SK-N-SH (cell line): ENCODE data around the gene IGF2BP3. TPM values are rescaled to one million over a fixed set of nuclear protein-coding genes. Genes with fewer than 3 reads are reported as not detected.

Experiments used
- CTCF ChIA-PET: fragments of 300-600, 350-600 bp; formaldehyde crosslinking; extraction: SDS; loops from one replicate; lab custom pipeline; 2021; lab: Yijun Ruan, JAX
- POLR2A ChIA-PET: fragments of 350-600 bp; sonication (Branson Sonifier 250); formaldehyde crosslinking; extraction: SDS; loops from one replicate; lab custom pipeline; 2020; ENCODE audit warnings: antibody characterized with exemption, inconsistent platforms; lab: Yijun Ruan, JAX
- DNase-seq: peaks from one replicate; pipeline ENCODE4 v3.0.0; 2012
- H2AFZ ChIP-seq: fragments of 200-600 bp; sonication (generic); 2 replicates; pipeline ENCODE4 v1.8.1; 2016; ENCODE audit warnings: antibody characterized with exemption, mild to moderate bottlenecking, low read depth
- H3F3A ChIP-seq: fragments of 200-600 bp; sonication (generic); replicated peaks from 2 replicates; pipeline ENCODE3; 2016; ENCODE audit warnings: antibody characterized with exemption, mild to moderate bottlenecking; ENCODE audit not compliant: insufficient read depth
- H3K27ac ChIP-seq, 2 experiments: fragments of 200-500 bp in 1 of 2; fragments of 200-600 bp in 1 of 2; sonication (Bioruptor generic) in 1 of 2; sonication (generic), shearing (Covaris generic) in 1 of 2; 2 replicates each; pipeline versions ENCODE4 v1.5.1 to v1.6.1; 2014 to 2016; ENCODE audit warnings: low read depth in 2 of 2, inconsistent platforms in 1 of 2, low read length in 1 of 2, mild to moderate bottlenecking in 1 of 2, mixed read lengths in 1 of 2
- H3K27me3 ChIP-seq: fragments of 200-600 bp; sonication (generic), shearing (Covaris generic); 2 replicates; pipeline ENCODE4 v1.6.1; 2016; ENCODE audit warnings: mixed run types; ENCODE audit not compliant: insufficient read depth
- H3K36me3 ChIP-seq, 2 experiments: fragments of 200-500 bp in 1 of 2; fragments of 200-600 bp in 1 of 2; sonication (Bioruptor generic) in 1 of 2; sonication (generic) in 1 of 2; replicated peaks in 1 of 2; 2 replicates each; pipeline versions ENCODE3 to v1.5.1; 2014 to 2016; ENCODE audit warnings: low read length in 1 of 2, mild to moderate bottlenecking in 1 of 2; ENCODE audit not compliant: insufficient read depth in 2 of 2, control insufficient read depth in 1 of 2
- H3K4me1 ChIP-seq, 2 experiments: fragments of 200-500 bp in 1 of 2; fragments of 200-600 bp in 1 of 2; sonication (Bioruptor generic) in 1 of 2; sonication (generic), shearing (Covaris generic) in 1 of 2; 2 replicates each; pipeline versions ENCODE4 v1.5.1 to v1.6.1; 2014 to 2016; ENCODE audit warnings: low read depth in 1 of 2, low read length in 1 of 2, mixed run types in 1 of 2; ENCODE audit not compliant: insufficient read depth in 2 of 2, control insufficient read depth in 1 of 2
- H3K4me2 ChIP-seq: fragments of 200-600 bp; sonication (generic), shearing (Covaris generic); 2 replicates; pipeline ENCODE4 v1.6.1; 2017; ENCODE audit warnings: mixed run types
- H3K4me3 ChIP-seq, 2 experiments: fragments of 200-500 bp in 1 of 2; fragments of 200-600 bp in 1 of 2; sonication (Bioruptor generic) in 1 of 2; sonication (generic), shearing (Covaris generic) in 1 of 2; 2 replicates each; pipeline versions ENCODE4 v1.5.1 to v1.8.1; 2014 to 2016; ENCODE audit warnings: low read depth in 2 of 2, inconsistent platforms in 1 of 2, low read length in 1 of 2, mild to moderate bottlenecking in 1 of 2, mixed read lengths in 1 of 2, moderate library complexity in 1 of 2
- H3K79me2 ChIP-seq: fragments of 200-600 bp; sonication (generic); 2 replicates; pipeline ENCODE4 v1.8.1; 2017; ENCODE audit warnings: mild to moderate bottlenecking; ENCODE audit not compliant: insufficient read depth
- H3K9ac ChIP-seq: fragments of 200-600 bp; sonication (generic); 2 replicates; pipeline ENCODE4 v1.6.1; 2017; ENCODE audit warnings: mixed run types
- H3K9me2 ChIP-seq: fragments of 200-600 bp; sonication (generic); 2 replicates; pipeline ENCODE4 v1.6.1; 2017; ENCODE audit warnings: mixed run types
- H3K9me3 ChIP-seq: fragments of 200-600 bp; sonication (generic); 2 replicates; pipeline ENCODE4 v1.6.1; 2017; ENCODE audit warnings: mixed run types, mild to moderate bottlenecking, moderate library complexity
- H4K20me1 ChIP-seq: fragments of 200-600 bp; sonication (generic); 2 replicates; pipeline ENCODE4 v1.6.1; 2017; ENCODE audit warnings: mild to moderate bottlenecking, mixed run types; ENCODE audit not compliant: insufficient read depth
- CTCF ChIP-seq: fragments of 200-600 bp; sonication (generic); IDR thresholded peaks from 2 replicates; pipeline ENCODE4 v1.6.1; 2017; ENCODE audit warnings: antibody characterized with exemption, mild to moderate bottlenecking, moderate library complexity
- ELF1 ChIP-seq: IDR thresholded peaks from 2 replicates; pipeline ENCODE4 v1.4.0; 2012
- POLR2AphosphoS5 ChIP-seq: IDR thresholded peaks from 2 replicates; pipeline ENCODE4 v1.6.1; 2012; ENCODE audit warnings: low read depth, low read length
- REST ChIP-seq: IDR thresholded peaks from 2 replicates; pipeline ENCODE4 v1.6.1; 2012; ENCODE audit warnings: mild to moderate bottlenecking, low read depth, low read length, moderate library complexity
- RXRA ChIP-seq: IDR thresholded peaks from 2 replicates; pipeline ENCODE4 v1.4.0; 2012; ENCODE audit warnings: low read depth, mild to moderate bottlenecking, borderline replicate concordance
- WGBS: methylation state at CpG from one replicate; pipeline ENCODE4 v1.1.6; 2017; ENCODE audit warnings: low lambda C conversion rate; 5-methylcytosine and 5-hydroxymethylcytosine counted together
- polyA plus RNA-seq, 3 experiments: library from polyadenylated mRNA; depleted of rRNA; stranded (reverse); fragments of >200 nt; gene quantifications; 2 replicates each; pipeline ENCODE4 v1.2.3, GENCODE V29; 2012
- TF ChIP-seq, protein P1 (sequence below): fragments of 150-350 bp; IDR thresholded peaks from 2 replicates; pipeline ENCODE4 v1.6.1; 2017; ENCODE audit warnings: antibody characterized with exemption, low read length, low read depth, borderline replicate concordance

Gene IGF2BP3
- polyA plus RNA-seq, 1 of the 3 experiments (the other 2 are of a cell fraction) = 34.4 TPM

- H3K4me2 ChIP-seq = no peak overlapping the region
Measured at GRCh38 chr7:23431702-23432199, 38.5 kb downstream of the IGF2BP3 start.

More at GRCh38 chr7:23431702-23432199, 38.5 kb downstream of the IGF2BP3 start:
- Histone ChIP-seq H4K20me1 (peaks cover 61% of the 10 kb centered on the region), H3K9me3 (no peaks in the 10 kb centered on the region), H3F3A (peaks cover 18% of the 10 kb centered on the region), H3K4me3 (no peak overlapping the region), H3K36me3 (peaks cover 0 to 10% of the 10 kb centered on the region in 2 experiments), H2AFZ (no peak overlapping the region)
- POLR2A ChIA-PET = no interaction called here
- TF ChIP-seq CTCF (no peak), POLR2AphosphoS5 (no peak), ELF1 (no peak), REST (no peak), RXRA (no peak)
- TF ChIP-seq, protein P1, sequence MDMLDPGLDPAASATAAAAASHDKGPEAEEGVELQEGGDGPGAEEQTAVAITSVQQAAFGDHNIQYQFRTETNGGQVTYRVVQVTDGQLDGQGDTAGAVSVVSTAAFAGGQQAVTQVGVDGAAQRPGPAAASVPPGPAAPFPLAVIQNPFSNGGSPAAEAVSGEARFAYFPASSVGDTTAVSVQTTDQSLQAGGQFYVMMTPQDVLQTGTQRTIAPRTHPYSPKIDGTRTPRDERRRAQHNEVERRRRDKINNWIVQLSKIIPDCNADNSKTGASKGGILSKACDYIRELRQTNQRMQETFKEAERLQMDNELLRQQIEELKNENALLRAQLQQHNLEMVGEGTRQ = no peak
- TF ChIP-seq, all 33 proteins: peak for 0
- peak overlapping the region in 1 of 2 experiments; percentile 61; a peak in 3 of 4 replicates for H3K27ac ChIP-seq
- H3K9ac ChIP-seq = no peak overlapping the region
- 81% methylated on average over 7 of the region's 7 CpGs for WGBS
- peaks cover 97% of the 10 kb centered on the region for H3K79me2 ChIP-seq
- H3K4me1 ChIP-seq = peaks cover 3 to 24% of the 10 kb centered on the region in 2 experiments; a peak in 3 of 4 replicates
- no peak for DNase-seq
- CTCF ChIA-PET = interaction anchor here (1.0 to 4.4 kb wide), 8 partner anchors 9 to 286 kb away, joined by 3 to 39 read pairs (median 9); no protein-coding TSS in a partner anchor
- no peaks in the 10 kb centered on the region for H3K27me3 ChIP-seq
- H3K9me2 ChIP-seq = no peaks in the 10 kb centered on the region
